ENCODE results near the gene TRIM69. TPM values are rescaled to one million over a fixed set of nuclear protein-coding genes. Genes with fewer than 3 reads are reported as not detected.
"Not testable (repeated sequence)": the region's sequence is repeated elsewhere in the genome, so short reads cannot be mapped to it uniquely, and the experiment has no call there.

Gene TRIM69
- polyA plus RNA-seq, 5 donors = 19.9 to 28.4 (median 22.6) TPM

DNA sequence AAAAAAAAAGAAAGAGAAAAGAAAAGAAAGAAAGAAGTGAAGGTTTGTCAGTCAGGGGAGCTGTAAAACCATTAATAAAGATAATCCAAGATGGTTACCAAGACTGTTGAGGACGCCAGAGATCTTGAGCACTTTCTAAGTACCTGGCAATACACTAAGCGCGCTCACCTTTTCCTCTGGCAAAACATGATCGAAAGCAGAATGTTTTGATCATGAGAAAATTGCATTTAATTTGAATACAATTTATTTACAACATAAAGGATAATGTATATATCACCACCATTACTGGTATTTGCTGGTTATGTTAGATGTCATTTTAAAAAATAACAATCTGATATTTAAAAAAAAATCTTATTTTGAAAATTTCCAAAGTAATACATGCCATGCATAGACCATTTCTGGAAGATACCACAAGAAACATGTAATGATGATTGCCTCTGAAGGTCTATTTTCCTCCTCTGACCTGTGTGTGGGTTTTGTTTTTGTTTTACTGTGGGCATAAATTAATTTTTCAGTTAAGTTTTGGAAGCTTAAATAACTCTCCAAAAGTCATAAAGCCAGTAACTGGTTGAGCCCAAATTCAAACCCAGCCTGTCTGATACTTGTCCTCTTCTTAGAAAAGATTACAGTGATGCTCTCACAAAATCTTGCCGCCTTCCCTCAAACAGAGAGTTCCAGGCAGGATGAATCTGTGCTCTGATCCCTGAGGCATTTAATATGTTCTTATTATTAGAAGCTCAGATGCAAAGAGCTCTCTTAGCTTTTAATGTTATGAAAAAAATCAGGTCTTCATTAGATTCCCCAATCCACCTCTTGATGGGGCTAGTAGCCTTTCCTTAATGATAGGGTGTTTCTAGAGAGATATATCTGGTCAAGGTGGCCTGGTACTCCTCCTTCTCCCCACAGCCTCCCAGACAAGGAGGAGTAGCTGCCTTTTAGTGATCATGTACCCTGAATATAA is 23.0 kb upstream of the TRIM69 start:
- DNase-seq = no peak

GRCh38 chr15:44715142-44715796 is 21.1 kb upstream of the TRIM69 start:
- no peak for DNase-seq

- no peak for DNase-seq
Measured at GRCh38 chr15:44715797-44716334, 20.5 kb upstream of the TRIM69 start.

- no peak for DNase-seq
Measured at GRCh38 chr15:44716983-44717602, 19.2 kb upstream of the TRIM69 start.

GRCh38 chr15:44718180-44718926 is 18.0 kb upstream of the TRIM69 start:
- DNase-seq = no peak

- no peak for DNase-seq
Measured at GRCh38 chr15:44718927-44719292, 17.4 kb upstream of the TRIM69 start.

DNA sequence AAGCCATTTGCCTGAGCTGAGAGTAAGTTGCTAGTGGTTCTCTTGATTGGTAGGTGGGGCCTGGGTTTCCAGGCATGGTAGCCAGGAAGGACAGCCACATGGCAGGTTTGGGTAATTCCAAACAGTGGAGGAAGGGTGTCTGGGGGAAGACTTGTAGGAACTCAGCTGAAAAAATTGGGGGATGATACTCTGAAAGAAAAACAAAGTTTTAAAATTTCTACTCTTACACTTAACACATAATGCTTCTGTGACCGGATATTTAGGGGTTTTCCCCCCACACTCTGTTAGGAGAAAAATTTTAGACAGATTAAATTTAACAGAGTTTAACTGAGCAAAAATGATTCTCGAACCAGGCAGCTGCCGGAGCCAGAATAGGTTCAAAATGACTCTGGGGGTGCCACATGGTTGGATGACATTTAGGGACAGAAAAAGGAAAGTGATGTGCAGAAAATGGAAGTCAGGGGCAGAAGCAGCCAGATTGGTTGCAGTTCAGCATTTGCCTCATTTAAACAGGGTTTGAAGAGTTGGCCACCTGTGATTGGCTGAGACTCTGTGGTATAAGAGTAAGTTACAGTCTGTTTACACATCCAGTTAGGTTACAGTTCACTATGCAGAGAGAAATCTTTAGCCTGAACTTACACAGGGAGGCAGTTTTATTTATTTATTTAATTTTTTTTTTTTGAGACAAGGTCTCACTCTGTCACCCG is 16.9 kb upstream of the TRIM69 start:
- no peak for DNase-seq

- not testable (repeated sequence) for DNase-seq
Measured at GRCh38 chr15:44720000-44720435, 16.3 kb upstream of the TRIM69 start.

GRCh38 chr15:44720460-44721176 is 15.7 kb upstream of the TRIM69 start:
- DNase-seq = no peak

GRCh38 chr15:44722011-44722410 is 14.3 kb upstream of the TRIM69 start:
- DNase-seq = no peak

GRCh38 chr15:44726136-44726535 is 10.2 kb upstream of the TRIM69 start:
- no peak for DNase-seq

GRCh38 chr15:44726568-44727484 is 9.5 kb upstream of the TRIM69 start:
- peak in 1 of 2 donors; percentile 23 for DNase-seq

DNA sequence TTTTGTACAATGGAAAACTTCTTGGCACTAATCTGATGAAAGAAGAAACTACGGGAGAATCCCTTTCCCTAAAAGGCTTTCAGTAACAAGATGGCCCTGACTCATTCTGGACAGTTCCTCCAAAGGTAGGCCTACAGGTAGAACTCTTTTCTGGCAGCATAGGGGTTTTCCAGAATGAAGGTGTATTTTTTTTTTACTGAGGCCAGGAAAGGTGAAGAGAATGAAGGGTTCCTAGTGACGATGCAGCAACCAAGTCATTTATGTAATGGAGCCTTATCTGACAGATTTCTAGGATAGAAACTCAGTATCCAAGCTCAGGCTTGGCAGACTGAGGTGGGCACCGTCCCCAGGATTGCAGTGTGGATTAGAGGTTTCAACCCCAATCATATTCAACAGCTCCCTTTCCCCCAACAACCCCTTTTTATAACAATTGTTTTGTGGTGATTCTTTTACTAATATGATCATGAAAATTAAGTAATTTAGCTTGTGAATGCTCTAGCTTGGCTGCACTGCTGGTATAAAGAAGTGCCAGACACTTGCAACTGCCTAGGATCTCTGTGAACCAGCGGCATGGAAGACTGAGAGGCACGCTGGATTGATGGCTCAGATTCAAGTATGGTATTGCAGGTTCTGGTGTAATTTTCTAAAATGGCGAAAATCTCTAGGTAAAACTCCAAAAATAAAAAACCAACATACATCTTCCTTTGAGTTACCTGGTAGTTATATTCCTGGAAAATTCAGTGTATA is 8.7 kb upstream of the TRIM69 start:
- DNase-seq = no peak

- not testable (repeated sequence) for DNase-seq
Measured at GRCh38 chr15:44728232-44728575, 8.1 kb upstream of the TRIM69 start.

DNA sequence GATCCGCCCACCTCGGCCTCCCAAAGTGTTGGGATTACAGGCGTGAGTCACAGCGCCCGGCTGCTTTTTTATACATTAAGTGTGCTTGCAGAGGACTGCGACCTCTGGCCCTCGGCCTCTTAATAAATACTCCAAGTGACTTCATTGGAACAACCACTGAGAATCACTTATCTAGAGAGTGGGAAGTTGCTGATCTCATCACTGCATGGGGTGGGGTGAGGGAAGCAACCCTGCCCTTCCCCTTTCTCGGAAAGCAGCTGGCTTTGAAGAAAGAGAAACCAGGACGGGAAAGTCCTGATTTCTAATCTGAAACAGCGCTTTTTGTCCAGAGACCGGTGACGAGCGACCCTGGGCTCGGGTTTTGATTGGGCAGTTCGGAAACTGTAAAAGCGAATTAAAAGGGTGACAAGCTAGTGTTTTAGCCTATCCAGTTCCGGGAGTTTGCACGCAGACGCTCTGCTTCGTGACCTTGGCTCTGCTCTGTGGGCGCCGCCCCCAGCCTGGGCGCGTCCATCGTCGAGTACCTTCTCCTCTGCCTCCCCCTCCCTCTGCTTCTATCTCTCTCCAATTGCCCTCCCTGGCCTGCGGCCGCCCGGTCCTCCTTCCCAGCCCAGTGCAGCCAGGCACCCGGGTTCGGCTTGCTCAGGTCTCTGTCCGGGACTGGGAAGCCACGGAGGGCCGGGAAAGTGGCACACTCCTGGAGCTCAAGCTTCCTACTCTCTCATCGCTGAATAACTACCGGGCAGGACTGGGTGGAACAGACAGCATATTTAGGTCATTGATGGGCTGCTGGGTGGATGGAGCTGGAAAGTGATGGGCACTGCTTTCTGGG is 7.5 kb upstream of the TRIM69 start:
- peak; percentile 96 to 98 for DNase-seq

- DNase-seq = peak in 1 of 2 donors; percentile 48
Measured at GRCh38 chr15:44729408-44730127, 6.8 kb upstream of the TRIM69 start.

All from right lung (tissue), 5 donors.